Effector CD8-positive, alpha-beta T cell (primary cell): ENCODE measurements around the gene CBX4.
"Not testable (repeated sequence)": the region's sequence is repeated elsewhere in the genome, so short reads cannot be mapped to it uniquely, and the experiment has no call there.

Source experiments
- DNase-seq: peaks from one replicate; lab custom pipeline; 2025; lab: John Stamatoyannopoulos, UW

Gene CBX4

DNA sequence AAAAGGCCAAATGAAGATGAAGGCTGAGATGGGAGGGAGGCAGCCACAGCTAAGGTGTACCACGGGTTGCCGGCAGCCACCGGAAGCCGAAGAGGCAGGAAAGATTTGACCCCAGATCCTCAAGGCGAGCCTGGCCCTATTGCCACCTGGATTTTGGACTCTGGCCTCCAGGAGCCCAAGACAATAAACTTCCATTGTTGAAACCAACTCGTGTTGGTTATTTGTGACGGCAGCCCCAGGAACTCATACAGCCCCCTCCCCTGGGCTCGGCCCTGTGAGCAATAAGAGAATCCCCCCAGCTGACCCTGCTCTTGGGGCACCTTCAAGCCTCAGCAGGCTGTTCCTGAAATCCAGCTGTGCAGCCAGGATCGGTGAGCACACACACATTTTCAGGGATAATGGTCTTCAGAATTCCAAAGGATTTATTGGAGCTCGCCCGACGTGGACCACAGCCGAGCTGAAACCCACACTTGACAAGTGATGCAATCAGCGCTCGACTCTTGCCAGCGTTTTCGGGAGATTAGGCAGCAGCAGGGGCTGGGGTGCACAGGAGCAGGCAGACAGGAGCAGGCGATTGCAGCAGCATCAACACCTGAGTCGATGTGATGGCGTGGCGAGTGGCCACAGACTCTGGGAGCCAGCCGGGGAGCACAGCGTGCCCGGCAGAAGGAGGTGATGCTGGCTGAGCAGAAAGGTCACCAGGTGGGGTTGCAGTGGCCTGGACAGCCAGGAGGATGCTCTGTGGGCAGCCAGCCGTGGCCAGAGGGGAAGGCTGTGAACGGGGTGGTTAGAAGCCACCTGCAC is 22.4 kb upstream of the CBX4 start:
- no peak for DNase-seq

DNA sequence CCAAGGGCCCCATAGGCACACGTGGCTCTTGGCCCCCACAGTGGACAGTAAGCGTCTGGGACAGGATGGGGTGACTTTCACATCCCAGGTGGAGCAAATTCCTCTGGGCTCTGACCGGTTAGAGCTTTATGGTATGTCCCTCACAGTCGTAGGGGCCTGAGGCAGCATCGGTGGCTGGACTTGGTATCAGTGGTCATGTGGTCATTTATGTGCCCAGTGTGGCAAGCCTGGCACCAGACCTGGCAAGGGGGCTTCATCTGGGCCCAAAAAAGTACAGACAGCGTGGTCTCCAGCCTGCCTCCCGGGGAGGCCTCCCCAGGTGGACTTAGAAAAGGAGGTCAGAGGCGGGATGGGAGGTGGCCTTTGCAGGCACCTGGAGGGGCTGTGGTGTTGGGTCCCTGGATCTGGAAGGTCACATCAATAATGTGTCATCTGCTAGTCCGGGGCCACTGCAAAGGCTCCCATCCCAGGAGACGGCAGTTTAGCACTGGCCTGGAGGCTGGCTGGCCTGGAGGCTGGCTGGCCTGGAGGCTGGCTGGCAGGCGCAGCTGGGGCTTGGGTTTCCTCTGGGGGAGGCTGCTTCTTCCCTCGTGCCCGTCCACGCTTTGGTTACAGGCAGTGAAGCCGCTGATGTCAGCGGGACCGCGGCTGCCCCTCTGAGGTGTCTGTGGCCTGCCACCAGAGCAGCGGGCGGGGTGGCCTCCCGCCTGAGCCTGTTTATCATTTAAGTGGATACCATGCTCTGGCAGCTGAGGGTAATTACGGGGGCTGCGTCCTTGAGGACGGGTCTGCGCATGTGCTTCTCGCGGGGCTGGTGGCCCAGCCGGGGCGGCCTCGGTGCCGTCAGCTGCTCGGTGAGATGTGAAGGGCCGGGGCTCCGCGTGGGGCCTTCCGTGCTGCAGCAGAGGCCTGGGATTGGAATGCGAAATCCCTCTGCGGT is 20.7 kb upstream of the CBX4 start:
- no peak for DNase-seq

- no peak for DNase-seq
Observed at GRCh38 chr17:79857095-79857494, 17.9 kb upstream of the CBX4 start.

DNA sequence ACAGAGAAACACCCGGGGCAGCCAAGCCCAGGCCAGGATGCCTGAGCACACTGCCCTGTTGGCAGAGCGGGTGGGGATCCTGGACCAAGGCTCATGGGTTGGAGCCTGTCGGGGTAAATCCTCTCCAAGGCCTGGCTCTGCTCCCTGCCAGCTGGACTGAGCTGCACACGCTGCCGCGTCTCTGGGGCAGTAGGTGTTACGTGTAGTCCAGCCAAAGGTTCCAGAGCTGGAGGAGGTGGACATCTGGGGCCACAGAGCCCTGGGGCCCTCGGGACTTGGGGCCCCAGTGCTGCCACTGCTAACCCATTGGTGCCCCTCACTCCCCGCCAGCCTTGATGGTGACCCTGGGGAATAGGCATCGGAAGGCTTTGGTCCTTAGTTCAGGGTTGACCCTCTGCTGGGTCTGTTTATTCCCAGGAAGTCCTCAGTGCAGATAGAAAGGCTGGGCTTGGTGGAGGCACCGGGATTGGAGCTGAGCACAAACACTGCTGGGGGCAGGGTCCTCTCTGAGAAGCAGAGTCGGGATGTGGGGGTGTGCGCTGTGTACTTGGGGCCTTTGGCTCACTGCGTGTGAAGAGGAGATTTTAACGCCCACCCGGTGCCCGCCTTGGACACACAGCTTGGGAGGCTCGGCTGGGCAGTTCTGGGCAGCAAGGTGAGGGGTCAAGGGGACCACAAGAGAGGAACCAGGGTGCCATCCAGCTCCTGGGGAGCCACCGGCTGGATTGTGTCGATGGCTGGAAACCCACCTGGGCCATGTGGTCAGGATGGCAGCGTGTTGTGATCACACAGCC is 16.3 kb upstream of the CBX4 start:
- DNase-seq, result no peak

DNA sequence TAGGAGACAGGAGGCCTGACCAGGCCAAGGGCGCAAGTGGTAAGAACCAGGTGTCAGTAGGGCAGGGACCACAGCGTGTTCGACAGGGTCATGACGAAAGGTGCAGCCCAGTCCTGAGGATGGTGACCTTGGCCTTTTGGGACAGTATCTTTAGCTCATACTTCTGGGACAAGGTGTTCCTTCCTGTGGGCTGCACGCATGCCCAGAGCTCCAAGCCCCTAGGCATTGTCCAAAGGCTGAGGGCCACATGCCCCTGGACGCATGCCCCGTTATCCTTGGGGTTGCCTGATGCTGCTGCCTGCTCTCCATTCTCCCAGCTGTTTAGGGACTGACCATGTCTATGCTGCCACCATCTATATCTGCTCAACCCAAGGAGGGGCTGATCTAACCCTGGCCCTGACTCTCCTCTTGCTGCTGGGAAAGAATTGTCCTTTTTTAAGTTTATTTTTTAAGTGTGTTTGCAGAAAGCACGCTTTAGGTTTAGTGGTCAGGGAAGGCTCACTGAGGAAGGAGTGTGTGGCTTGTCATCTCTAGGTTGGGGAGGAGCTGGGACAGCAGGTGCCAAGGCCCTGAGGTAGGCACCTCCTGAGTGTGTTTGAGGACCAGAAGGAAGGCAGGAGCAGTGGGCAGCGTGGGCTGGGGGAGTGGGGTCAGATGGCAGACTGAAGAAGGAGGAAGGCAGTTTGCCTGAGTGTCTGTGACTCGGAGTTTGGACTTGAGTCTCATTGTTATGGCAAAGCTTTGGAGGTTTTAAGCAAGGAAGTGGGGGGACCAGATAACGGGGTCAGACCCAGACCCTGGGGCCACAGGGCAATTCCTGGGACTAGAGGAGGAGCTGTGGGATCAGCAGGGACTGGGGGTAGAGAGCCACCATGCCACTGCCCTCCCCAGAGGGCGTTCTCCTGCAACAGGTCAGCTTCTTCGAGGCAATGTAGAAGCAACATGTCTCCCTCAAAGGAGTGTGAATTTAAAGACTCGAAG is 15.1 kb upstream of the CBX4 start:
- no peak for DNase-seq

DNA sequence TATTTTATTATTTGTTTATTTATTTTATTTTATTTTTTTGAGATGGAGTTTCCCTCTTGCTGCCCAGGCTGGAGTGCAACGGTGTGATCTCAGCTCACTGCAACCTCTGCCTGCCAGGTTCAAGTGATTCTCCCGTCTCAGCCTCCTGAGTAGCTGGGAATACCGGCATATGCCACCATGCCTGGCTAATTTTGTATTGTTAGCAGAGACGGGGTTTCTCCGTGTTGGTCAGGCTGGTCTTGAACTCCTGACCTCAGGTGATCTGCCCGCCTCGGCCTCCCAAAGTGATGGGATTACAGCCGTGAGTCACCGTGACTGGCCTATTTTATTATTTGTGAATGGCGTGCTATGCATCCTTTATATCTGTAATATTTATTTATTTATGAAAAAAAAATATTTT is 13.9 kb upstream of the CBX4 start:
- not testable (repeated sequence) for DNase-seq

DNA sequence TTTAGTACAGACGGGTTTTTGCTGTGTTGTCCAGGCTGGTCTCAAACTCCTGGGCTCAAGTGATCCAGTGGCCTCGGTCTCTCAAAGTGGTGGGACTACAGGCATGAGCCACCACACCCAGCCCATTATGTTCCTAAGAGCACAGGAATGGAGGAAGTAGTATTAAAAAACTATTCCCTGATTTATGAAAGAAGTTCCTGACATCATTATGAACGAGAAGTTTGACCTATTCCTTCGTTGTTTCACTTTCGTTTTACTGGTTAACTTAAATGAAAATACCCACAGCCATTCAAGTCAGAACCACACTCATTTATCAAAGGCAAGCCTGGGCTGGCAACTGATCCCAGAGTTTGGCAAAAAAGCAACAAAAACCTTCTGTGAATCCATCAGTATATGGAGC is 13.5 kb upstream of the CBX4 start:
- DNase-seq, result no peak

DNA sequence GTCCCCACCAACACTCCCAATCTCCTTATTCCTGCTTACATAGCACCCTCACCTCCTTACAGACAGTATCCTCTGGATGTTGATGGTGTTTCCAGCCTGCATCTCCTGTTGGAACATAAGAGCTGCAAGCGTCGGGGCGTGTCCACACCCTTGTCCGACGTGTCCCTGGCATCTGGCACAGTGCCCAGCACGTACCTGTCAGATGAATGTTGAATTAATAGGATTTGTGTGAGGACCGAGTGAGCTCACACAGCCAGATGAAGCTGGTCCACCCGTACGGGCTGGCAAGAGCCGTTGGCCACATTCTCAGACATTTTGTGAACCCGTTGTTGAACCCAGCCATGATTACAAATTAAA is 12.2 kb upstream of the CBX4 start:
- no peak for DNase-seq

- no peak for DNase-seq
Observed at GRCh38 chr17:79850571-79851460, 11.6 kb upstream of the CBX4 start.

DNA sequence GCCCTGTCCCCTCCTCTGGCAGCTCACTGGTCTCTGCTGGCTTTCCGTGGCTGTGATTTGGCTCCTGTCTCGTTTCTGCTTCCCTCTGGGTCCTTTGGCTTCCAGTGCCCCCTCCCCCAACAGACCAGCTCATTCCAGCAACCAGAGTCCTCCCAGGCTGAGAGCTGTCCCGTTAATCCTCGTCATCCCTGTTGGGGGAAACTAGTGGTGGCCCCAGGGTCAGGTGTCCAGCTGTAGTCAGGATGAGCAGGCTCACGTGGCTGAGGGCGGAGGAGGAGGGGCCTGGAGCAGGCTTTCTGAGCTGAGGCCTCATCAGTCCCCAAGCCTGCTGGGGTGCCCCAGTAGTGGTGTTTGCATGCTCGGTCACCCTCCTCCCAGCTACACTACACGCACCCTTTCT is 10.7 kb upstream of the CBX4 start:
- no peak for DNase-seq

DNA sequence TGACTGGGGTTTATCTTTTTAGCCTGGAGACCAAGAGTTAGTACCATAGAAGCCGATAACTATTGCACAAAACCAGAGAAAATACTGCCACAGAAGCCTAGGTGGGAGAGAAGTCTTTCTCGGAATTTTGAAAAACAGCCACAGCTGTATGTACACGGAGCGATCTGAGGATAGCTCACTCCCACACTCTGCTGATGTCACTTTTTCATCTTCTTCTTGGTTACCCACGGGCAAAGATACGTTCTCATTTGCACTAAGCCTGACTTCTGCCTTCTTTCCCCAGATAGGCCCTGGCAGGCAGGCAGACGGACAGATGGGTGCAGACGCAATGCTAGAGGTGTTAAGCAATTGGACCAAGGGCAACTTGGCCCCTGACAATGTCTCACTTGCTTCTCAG is 9.1 kb upstream of the CBX4 start:
- DNase-seq, result no peak

DNA sequence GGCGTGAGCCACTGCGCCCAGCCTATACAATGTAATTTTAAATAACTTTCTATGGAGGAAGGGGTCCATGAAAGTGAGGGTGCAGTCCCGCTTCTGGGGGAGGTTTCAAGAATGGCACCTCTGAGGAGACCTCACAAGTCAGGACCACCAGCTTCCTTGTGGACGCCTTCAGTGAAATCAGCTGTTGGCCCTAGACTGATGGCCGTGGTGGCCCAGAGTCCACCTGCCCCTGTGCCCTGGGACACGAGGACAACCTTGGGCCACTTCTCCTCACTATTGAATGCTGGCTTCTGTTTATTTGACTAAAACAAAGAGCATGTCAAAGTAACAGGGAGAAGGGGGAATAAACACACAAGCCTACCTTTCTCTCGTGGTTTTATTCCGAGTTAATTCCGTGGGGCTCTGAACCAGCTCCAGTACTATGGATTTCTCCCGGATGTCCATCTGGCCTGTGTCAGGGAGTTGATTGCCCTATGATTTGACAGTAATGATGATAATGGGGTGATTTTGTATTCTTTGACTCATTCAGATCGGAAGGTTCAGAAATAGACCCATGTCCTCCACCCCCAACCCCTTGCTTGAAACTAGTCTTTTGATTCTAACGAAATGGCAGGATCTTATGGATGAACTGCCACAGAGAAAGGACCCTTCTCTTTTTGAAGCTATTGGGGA is 8.6 kb upstream of the CBX4 start:
- DNase-seq, result no peak

GRCh38 chr17:79845601-79845949 is 6.3 kb upstream of the CBX4 start:
- no peak for DNase-seq

GRCh38 chr17:79844869-79845600 is 5.8 kb upstream of the CBX4 start:
- peak; percentile 21 for DNase-seq

GRCh38 chr17:79843816-79844800 is 4.9 kb upstream of the CBX4 start:
- DNase-seq, result no peak

DNA sequence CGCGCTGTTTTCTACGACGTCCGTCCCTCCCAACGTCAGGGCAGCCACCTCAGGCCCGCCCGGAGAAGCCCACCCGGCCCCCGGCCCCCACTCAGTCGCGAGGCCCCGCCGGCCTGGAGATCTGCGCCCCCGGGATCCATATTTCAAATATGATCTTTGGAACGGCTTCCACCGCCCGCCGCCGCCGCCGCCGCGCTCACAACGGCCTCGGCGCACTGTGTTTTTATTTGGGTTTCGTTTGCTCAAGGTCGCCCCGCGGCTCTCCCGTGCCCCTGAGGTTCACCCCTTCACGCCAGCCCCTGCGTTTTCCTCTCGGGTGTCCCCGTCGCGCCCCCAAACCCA is 4.2 kb upstream of the CBX4 start:
- no peak for DNase-seq

DNA sequence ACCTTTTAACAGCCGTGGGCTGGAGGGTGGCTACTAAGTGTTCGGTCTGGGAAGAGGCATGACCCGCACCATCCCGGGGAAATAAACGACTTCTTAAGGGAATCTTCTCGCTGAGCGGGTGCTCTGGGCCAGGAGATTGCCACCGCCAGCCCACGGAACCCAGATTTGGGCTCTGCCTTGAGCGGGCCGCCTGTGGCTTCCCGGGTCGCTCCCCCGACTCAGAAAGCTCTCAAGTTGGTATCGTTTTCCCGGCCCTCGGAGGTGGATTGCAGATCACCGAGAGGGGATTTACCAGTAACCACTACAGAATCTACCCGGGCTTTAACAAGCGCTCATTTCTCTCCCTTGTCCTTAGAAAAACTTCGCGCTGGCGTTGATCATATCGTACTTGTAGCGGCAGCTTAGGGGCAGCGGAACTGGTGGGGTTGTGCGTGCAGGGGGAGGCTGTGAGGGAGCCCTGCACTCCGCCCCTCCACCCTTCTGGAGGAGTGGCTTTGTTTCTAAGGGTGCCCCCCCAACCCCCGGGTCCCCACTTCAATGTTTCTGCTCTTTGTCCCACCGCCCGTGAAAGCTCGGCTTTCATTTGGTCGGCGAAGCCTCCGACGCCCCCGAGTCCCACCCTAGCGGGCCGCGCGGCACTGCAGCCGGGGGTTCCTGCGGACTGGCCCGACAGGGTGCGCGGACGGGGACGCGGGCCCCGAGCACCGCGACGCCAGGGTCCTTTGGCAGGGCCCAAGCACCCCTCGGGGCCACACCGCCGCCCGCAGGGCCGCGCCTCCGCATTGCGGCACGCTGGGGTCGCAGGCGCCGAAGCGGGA is 3.6 kb upstream of the CBX4 start:
- no peak for DNase-seq
